ENCODE data around the gene AKAP12. TPM values are rescaled to one million over a fixed set of nuclear protein-coding genes. Genes with fewer than 3 reads are reported as not detected.

The AKAP12 gene
- polyA plus RNA-seq, 1 donor from 2014 or later = 21.5 TPM

- no peak overlapping the region for H3K27ac ChIP-seq (ENCODE audit: low read length)
- no peaks in the 10 kb centered on the region for H3K27me3 ChIP-seq (ENCODE audit: insufficient read depth, low read depth, low read length)
- H4K20me1 ChIP-seq (ENCODE audit: insufficient read depth) = no peaks in the 10 kb centered on the region
- H3K4me3 ChIP-seq (ENCODE audit: low read length) = no peak overlapping the region
- TF ChIP-seq CTCF (IDR thresholded peaks at IDR 0.05; ENCODE audit: poor library complexity, severe bottlenecking) = peak; percentile 8
- no peak for TF ChIP-seq POLR2AphosphoS5 (IDR thresholded peaks at IDR 0.05)
- TF ChIP-seq SMC3 (conservative IDR thresholded peaks at IDR 0.05; ENCODE audit: poor library complexity) = no peak
- no peak for TF ChIP-seq EP300 (conservative IDR thresholded peaks at IDR 0.05; ENCODE audit: poor library complexity, severe bottlenecking)
- TF ChIP-seq RAD21 (conservative IDR thresholded peaks at IDR 0.05) = no peak
- H3K9ac ChIP-seq (ENCODE audit: low read length) = no peak overlapping the region
- H3K9me3 ChIP-seq (ENCODE audit: low read length) = no peaks in the 10 kb centered on the region
- no peaks in the 10 kb centered on the region for H3F3A ChIP-seq (ENCODE audit: insufficient read depth, low read length, poor library complexity, severe bottlenecking)
- H3K9me2 ChIP-seq (ENCODE audit: insufficient read depth, low read length) = no peaks in the 10 kb centered on the region
- H3K36me3 ChIP-seq (ENCODE audit: insufficient read depth, low read length) = peaks cover 4% of the 10 kb centered on the region
- H3K79me2 ChIP-seq (replicated peaks; ENCODE audit: insufficient read depth, low read length) = no peaks in the 10 kb centered on the region
- H3K4me2 ChIP-seq (ENCODE audit: low read length) = no peak overlapping the region
- H2AFZ ChIP-seq (ENCODE audit: low read depth, low read length) = no peak overlapping the region
Measured at GRCh38 chr6:151370509-151371078, 130.8 kb downstream of the AKAP12 start.

GRCh38 chr6:151372164-151372563 lies 132.4 kb downstream of the AKAP12 start:
- H3K4me3 ChIP-seq (ENCODE audit: low read length) = no peak overlapping the region
- no peaks in the 10 kb centered on the region for H3K9me3 ChIP-seq (ENCODE audit: low read length)
- no peak overlapping the region for H2AFZ ChIP-seq (ENCODE audit: low read depth, low read length)
- H3K27ac ChIP-seq (ENCODE audit: low read length) = no peak overlapping the region
- TF ChIP-seq TAF1 (IDR thresholded peaks at IDR 0.05; ENCODE audit: low read depth) = no peak
- TF ChIP-seq EP300 (conservative IDR thresholded peaks at IDR 0.05; ENCODE audit: poor library complexity, severe bottlenecking) = no peak
- TF ChIP-seq REST (IDR thresholded peaks at IDR 0.05; ENCODE audit: borderline replicate concordance) = no peak
- no peak for TF ChIP-seq CTCF (IDR thresholded peaks at IDR 0.05; ENCODE audit: poor library complexity, severe bottlenecking)
- TF ChIP-seq RAD21 (conservative IDR thresholded peaks at IDR 0.05) = no peak
- TF ChIP-seq EZH2 (IDR thresholded peaks at IDR 0.05; ENCODE audit: borderline replicate concordance, insufficient read depth, low read length, poor library complexity, severe bottlenecking) = no peak
- TF ChIP-seq POLR2AphosphoS5 (IDR thresholded peaks at IDR 0.05) = no peak
- TF ChIP-seq SMC3 (conservative IDR thresholded peaks at IDR 0.05; ENCODE audit: poor library complexity) = no peak
- TF ChIP-seq MXI1 (conservative IDR thresholded peaks at IDR 0.05; ENCODE audit: poor library complexity, severe bottlenecking) = no peak
- H3K36me3 ChIP-seq (ENCODE audit: insufficient read depth, low read length) = peaks cover 4% of the 10 kb centered on the region
- no peak overlapping the region for H3K4me2 ChIP-seq (ENCODE audit: low read length)
- H3F3A ChIP-seq (ENCODE audit: insufficient read depth, low read length, poor library complexity, severe bottlenecking) = no peaks in the 10 kb centered on the region
- no peak overlapping the region for H3K9ac ChIP-seq (ENCODE audit: low read length)
- H3K27me3 ChIP-seq (ENCODE audit: insufficient read depth, low read depth, low read length) = no peaks in the 10 kb centered on the region
- no peaks in the 10 kb centered on the region for H3K9me2 ChIP-seq (ENCODE audit: insufficient read depth, low read length)
- no peaks in the 10 kb centered on the region for H4K20me1 ChIP-seq (ENCODE audit: insufficient read depth)
- peaks cover 5% of the 10 kb centered on the region for H3K79me2 ChIP-seq (replicated peaks; ENCODE audit: insufficient read depth, low read length)

Measured in neural cell (in vitro differentiated cells).